ENCODE data around the gene NIT1. TPM values are rescaled to one million over a fixed set of nuclear protein-coding genes. Genes with fewer than 3 reads are reported as not detected.

Gene NIT1
- polyA plus RNA-seq, 3 donors, result 51.9 to 57.2 (median 55.1) TPM

Other genes with a start within 250 kb of the NIT1 start
- 1 to 10 TPM; 1.4 to 5.1 (median 2.7) TPM for gene ITLN1, start 232.9 kb upstream of the NIT1 start, polyA plus RNA-seq (ENCODE audit: insufficient read length in 3 of 3)
- under 1 TPM in 1 of 3 donors, not detected in 2; 0.10 TPM for gene ITLN2, start 163.3 kb upstream of the NIT1 start, polyA plus RNA-seq (ENCODE audit: insufficient read length in 3 of 3)
- 100 to 1,000 TPM in 1 of 3 donors, 10 to 100 TPM in 2; 79.3 to 103 (median 89.2) TPM for gene F11R, start 97.0 kb upstream of the NIT1 start, polyA plus RNA-seq (ENCODE audit: insufficient read length in 3 of 3)
- gene TSTD1, start 79.1 kb upstream of the NIT1 start, polyA plus RNA-seq (ENCODE audit: insufficient read length in 3 of 3), result 10 to 100 TPM; 61.6 to 79.0 (median 67.7) TPM
- gene USF1, start 72.1 kb upstream of the NIT1 start, polyA plus RNA-seq (ENCODE audit: insufficient read length in 3 of 3), result 10 to 100 TPM; 59.2 to 64.1 (median 63.6) TPM
- gene ARHGAP30, start 48.2 kb upstream of the NIT1 start, polyA plus RNA-seq (ENCODE audit: insufficient read length in 3 of 3), result 1 to 10 TPM; 1.9 to 2.8 (median 2.4) TPM
- gene NECTIN4, start 28.5 kb upstream of the NIT1 start, polyA plus RNA-seq (ENCODE audit: insufficient read length in 3 of 3), result 1 to 10 TPM; 3.9 to 4.8 (median 4.4) TPM
- gene KLHDC9, start 19.7 kb upstream of the NIT1 start, polyA plus RNA-seq (ENCODE audit: insufficient read length in 3 of 3), result 10 to 100 TPM; 17.1 to 20.3 (median 19.0) TPM
- 10 to 100 TPM; 68.8 to 96.1 (median 69.5) TPM for gene PFDN2, start 68 bp upstream of the NIT1 start, polyA plus RNA-seq (ENCODE audit: insufficient read length in 3 of 3)
- 10 to 100 TPM; 50.3 to 58.0 (median 57.8) TPM for gene DEDD, start 14.6 kb downstream of the NIT1 start, polyA plus RNA-seq (ENCODE audit: insufficient read length in 3 of 3)
- 100 to 1,000 TPM; 123 to 161 (median 140) TPM for gene UFC1, start 35.9 kb downstream of the NIT1 start, polyA plus RNA-seq (ENCODE audit: insufficient read length in 3 of 3)
- gene USP21, start 41.4 kb downstream of the NIT1 start, polyA plus RNA-seq (ENCODE audit: insufficient read length in 3 of 3), result 10 to 100 TPM; 49.0 to 52.6 (median 52.5) TPM
- gene PPOX, start 48.3 kb downstream of the NIT1 start, polyA plus RNA-seq (ENCODE audit: insufficient read length in 3 of 3), result 10 to 100 TPM; 38.3 to 58.6 (median 57.3) TPM
- gene B4GALT3, start 59.4 kb downstream of the NIT1 start, polyA plus RNA-seq (ENCODE audit: insufficient read length in 3 of 3), result 10 to 100 TPM; 41.4 to 47.2 (median 44.1) TPM
- under 1 TPM; 0.73 to 0.88 (median 0.86) TPM for gene ADAMTS4, start 80.9 kb downstream of the NIT1 start, polyA plus RNA-seq (ENCODE audit: insufficient read length in 3 of 3)
- gene NDUFS2, start 84.3 kb downstream of the NIT1 start, polyA plus RNA-seq (ENCODE audit: insufficient read length in 3 of 3), result 100 to 1,000 TPM; 189 to 208 (median 198) TPM
- 10 to 100 TPM in 2 of 3 donors, 1 to 10 TPM in 1; 9.8 to 13.9 (median 10.2) TPM for gene FCER1G, start 97.2 kb downstream of the NIT1 start, polyA plus RNA-seq (ENCODE audit: insufficient read length in 3 of 3)
- under 1 TPM in 1 of 3 donors, not detected in 2; 0.46 TPM for gene APOA2, start 105.5 kb downstream of the NIT1 start, polyA plus RNA-seq (ENCODE audit: insufficient read length in 3 of 3)
- gene TOMM40L, start 108.0 kb downstream of the NIT1 start, polyA plus RNA-seq (ENCODE audit: insufficient read length in 3 of 3), result 10 to 100 TPM; 14.3 to 16.5 (median 14.4) TPM
- gene NR1I3, start 120.1 kb downstream of the NIT1 start, polyA plus RNA-seq (ENCODE audit: insufficient read length in 3 of 3), result 1 to 10 TPM; 2.8 to 4.6 (median 3.2) TPM
- gene PCP4L1, start 140.6 kb downstream of the NIT1 start, polyA plus RNA-seq (ENCODE audit: insufficient read length in 3 of 3), result 1 to 10 TPM; 1.1 to 1.9 (median 1.8) TPM
- gene MPZ, start 191.9 kb downstream of the NIT1 start, polyA plus RNA-seq (ENCODE audit: insufficient read length in 3 of 3), result 1 to 10 TPM; 3.6 to 6.7 (median 4.2) TPM
- gene SDHC, start 196.3 kb downstream of the NIT1 start, polyA plus RNA-seq (ENCODE audit: insufficient read length in 3 of 3), result 100 to 1,000 TPM; 264 to 274 (median 266) TPM
- 10 to 100 TPM; 12.7 to 18.8 (median 13.2) TPM for gene CFAP126, start 249.8 kb downstream of the NIT1 start, polyA plus RNA-seq (ENCODE audit: insufficient read length in 3 of 3)